NCI-H460 (cell line): Measurements from ENCODE around the gene SLC4A4. TPM values are rescaled to one million over a fixed set of nuclear protein-coding genes. Genes with fewer than 3 reads are reported as not detected.

Experiments
- DNase-seq: peaks from one replicate; pipeline ENCODE4 v3.0.0-alpha.2; 2016; ENCODE audit warnings: low read depth; ENCODE audit errors: extremely low read depth
- total RNA-seq: library from RNA; depleted of rRNA; stranded (reverse); fragments of >200 nt; shearing (Covaris generic); gene quantifications from 2 replicates; pipeline ENCODE4 v1.2.3, GENCODE V29; 2014

Gene SLC4A4
- total RNA-seq, 1 experiment from 2014 or later = 0.10 TPM

DNA sequence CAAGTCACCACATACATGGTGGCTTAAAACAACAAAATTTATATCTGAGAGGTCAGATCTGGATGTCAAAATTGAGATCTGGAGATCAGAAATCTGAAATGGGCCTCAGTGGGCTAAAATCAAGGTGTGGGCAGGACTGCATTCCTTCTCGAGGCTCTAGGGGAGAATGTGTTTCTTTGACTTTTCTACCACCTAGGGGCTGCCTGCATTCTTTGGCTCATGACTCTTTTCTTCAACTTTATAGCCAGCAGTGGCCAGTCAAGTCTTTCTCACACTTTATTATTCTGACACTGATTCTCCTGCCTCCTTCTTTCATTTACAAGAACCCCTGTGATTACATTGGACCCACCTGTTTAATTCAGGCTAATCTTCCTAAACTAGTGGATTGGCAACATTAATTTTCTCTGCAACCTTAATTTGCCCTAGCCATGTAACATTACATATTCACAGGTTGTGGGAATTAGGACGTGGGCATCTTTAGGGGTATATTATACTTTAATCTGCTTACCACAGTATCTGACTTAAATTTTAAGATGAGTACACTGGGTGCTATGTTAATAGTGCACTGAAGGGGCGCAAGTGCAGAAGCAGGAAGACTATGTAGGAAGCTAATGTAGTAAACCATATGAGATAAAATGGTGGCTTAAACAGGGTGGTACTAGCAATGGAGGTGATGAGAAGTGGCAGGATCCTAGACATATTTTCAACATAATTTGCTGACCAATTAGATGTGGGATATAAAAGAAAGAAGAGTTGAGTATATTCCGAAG, 188.0 kb downstream of the SLC4A4 start:
- DNase-seq = no peak

DNA sequence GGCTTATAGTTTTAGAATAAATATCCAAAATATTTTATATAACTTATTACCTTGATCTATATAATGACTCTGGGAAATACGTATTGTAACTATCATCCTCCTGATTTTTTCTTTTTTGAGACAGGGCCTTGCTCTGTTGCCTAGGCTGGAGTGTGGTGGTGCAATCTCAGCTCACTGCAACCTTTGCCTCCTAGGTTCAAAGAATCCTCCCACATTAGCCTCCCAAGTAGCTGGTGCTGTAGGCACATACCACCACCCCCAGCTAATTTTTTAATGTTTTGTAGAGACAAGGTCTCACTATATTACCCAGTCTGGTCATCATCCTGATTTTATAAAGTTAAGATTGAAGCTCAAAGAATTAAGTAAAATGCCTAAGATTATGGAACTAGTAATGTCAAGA, 193.6 kb downstream of the SLC4A4 start:
- DNase-seq = no peak

DNA sequence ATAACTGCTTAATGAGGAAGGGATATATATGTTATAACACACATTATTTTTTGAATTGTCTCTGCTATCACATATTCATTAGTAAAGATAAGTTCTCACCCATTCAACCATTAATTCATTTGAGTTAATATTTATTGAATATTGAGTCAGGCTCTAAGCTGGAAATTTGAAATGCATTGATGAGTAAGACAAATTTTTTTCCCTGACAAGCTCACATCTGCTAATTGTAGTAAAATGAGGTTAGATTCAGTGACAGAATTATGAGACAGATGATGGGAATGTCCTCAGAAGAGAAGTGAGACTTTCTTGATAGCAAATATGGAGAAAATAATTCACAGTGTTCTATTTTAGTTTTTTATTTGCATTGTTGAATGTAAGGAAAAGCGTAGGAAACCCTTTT, 194.3 kb downstream of the SLC4A4 start:
- DNase-seq = no peak

DNA sequence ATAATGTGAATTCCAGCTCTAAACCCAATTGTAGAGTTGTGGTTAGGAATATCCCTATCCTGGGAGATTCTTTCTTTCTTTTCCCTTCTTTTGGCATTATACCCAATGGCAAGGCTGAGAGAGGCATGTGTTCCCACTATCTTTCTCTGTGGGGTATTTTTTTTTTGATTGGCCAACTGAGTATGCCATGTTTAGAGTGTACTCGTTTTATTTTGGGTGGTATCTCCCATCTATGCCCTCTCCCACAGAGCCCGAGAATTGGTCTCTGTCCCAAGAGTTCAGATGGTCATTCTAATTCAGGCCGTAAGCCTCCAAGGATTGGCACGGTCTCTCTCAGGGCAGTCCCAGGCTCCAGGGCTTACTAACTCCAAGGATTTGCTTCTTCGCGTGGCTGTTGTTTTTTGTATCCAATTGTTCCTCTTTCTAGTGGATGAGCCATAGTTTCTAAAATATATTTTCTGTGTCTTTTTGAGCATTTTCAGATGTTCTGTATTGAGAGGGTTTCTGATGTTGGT, 198.8 kb downstream of the SLC4A4 start:
- no peak for DNase-seq

DNA sequence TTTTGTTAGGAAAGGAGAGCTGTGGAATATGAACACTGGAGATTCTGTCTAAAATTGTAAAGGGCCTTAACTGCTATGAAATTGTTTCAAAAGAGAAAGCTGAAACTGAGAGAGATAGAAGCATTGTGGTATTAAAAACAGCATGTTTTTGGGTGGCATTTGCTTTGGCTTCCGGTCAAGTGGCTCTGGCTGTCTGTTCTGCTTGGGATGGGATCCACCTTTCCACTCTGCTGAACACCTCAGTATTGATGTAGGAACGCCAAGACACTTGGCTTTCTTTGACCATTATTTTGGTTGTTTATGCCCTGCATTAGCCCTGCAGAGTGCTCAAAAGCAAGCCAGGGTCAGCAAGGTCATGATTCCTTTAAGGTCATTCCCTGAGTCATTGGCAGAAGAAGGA, 199.7 kb downstream of the SLC4A4 start:
- DNase-seq = no peak

DNA sequence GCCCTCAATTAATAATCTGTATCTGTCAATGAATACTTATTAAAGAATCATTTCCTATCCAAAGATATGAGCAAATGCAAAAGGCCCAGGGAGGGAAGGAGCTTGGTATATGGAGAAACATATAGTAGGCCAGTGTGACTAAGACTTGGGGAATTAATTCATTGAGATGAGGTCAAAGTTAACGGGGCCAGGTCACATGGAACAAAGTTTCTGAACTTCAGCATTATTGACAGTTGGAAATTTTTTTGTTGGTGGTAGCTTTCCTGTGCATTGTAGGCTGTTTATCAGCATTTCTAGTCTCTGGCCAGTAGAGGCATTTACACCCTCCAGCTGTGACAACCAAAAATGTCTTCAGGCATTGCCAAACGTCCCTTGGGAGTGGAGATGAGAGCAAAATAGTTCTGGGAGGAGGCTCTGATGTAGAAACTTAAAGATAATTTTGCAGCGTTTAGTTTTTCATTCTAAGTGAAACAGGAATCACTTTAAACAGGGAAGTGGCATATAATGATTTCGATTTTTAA, 202.0 kb downstream of the SLC4A4 start:
- no peak for DNase-seq

DNA sequence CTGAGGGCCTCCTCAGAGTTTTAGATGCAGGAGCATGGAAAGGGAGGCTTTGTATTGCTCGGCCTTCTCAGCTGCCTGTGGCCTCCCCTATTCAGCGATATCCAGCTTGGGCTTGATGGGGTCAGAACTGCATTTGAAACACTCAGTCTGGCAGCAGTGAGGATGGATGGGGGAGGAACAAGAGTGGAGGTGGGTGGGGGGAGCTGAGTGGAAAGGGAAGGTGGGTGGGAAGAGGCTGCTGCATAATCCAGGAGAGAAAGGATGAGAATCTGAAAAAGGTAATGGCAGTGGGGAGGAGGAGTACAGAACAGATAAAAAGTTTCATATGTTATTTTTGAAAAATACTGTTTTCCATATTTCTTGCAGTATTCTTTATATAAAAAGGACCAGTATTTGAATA, 202.7 kb downstream of the SLC4A4 start:
- DNase-seq = no peak

DNA sequence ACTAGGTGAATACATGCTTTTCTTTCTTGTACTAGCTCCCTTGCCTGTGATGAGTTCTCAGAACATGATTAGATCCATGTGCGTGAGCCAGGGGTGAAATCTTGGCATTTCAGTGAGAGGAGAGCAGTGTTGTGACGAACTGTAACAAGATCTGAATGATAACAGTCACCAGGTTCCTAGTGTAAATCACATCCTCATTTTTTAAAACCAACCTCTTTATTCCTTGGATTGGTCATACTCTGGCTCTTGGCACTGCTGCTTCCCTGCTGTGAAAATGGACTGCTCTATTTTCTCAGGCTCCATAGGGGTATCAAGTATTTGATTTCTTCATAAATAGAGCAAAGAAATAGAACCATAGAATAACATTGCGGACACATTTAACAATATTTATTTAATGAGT, 206.3 kb downstream of the SLC4A4 start:
- no peak for DNase-seq

DNA sequence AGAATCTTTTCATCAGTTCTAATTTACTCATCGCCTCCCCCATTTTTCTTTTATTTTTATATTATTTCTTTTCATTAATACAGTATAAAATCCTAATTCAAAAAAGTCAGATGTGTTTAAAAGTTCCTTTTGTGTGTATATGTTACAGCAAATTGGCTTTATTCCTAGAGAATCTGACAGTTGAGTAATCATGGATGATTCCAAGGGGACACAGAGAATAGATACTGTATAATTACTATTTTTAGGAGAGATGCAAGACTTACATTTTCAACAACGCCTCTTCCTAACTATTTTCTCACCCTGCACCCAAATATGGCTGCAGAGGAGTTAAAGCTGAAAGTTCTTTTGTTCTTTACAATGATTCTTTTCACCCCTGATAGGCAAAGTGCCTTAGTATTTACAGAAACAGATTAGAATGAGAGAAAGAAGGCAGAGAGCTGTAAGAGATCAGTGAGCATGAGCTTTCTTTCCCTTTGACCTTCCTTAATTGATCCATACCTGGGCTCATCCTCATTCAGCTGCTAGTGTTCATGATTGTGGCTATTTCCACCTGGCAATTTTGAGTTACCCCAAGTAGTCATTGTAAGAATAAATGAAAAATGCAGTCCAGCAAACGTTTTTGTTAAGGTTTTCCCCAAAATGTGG, 210.8 kb downstream of the SLC4A4 start:
- no peak for DNase-seq

DNA sequence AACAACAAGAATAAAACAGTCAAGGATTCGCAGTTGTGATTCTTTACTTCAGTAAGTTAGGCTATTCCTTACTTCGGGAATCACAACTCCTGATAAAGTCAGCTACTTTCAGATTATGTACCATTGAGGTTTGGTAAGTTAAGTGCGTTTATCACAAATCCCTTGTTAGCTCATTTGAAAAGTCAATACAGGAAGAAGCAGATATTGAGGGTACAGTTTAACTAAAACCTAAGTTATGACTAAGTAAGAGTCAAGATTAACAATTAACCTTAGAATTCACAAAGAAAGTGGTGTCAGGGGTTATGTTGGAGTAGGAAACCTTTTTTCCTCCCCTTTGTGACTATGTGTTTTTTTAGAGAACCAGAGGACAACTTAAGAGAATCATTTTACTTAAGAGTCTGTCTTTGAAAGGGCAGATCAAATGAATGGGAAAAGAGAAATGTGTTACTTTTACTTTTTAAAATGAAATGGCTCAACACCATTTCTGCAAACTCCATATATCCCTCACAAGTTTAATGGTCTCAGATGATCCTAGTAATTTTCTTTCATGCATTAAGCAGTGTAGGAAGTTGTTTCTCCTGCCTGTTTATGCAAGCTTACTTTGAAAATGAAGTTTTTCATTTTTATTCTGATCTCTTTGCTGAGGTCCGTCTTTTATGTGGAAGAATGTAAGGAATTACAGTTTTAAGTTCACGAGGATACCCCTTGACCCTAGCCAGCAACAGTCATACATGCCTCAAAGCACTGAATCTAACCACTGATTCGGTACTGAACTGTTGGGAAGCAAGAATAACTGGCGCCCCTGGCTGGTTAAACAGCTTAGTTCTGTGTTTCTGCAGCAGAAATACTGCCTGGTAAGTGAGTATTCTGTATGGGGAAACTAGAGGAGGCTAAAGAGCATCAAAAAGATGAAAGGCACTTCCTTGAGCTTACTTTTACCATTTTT, 211.7 kb downstream of the SLC4A4 start:
- DNase-seq = no peak

DNA sequence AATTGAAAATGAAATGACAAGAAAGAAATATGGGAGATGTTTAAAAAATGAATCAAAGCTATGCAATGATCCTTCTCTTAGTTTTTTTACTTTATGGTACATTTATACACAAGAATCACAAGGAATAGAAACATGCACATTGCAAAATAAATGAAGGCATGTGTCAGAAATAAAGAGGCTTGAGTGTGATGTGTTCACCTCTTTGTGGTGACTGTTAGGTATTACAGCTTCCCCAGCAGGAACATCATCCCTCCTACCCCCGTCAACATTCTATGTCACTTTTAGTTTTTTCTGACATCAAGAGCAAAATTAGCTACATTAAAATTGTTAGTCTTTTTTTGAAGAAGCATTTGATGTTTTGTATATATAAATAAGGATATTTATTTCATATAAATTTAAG, 214.8 kb downstream of the SLC4A4 start:
- no peak for DNase-seq

DNA sequence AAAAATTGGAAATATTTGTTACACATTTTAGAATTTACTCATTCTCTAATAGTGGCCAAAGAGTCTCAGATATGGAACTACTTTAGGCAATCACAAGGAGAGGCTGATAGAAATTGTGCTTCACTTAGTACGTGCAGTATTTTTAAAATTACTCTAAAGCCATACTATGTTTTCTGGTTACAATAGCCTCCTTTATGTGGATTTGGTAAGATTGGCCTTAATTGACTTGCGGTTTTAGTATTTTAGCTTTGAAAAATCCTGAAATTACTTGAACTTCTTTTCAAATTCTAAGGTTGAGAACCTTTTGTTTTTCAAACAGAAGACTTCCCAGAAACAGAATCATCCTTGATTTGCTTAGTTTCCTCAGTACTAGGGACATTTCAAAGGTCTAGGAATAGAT, 215.2 kb downstream of the SLC4A4 start:
- DNase-seq = no peak

DNA sequence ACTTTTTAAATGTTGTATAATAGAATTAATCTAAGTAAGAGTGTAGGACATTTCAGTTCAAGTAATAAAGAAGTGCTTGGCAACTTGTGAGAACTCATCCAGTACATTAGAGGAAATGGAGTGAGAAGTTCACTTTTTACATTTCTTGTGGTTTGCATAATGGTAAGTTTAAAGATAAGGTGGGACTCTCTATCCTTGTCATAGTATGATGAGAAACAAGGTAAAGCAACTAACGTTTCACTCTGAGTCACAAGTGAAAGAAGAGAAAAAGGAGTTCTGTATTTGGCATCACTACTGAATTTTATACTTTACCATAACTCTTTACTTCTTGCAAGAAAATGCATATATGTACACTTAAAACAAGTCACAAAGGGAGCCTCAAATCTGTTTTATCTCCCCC, 219.4 kb downstream of the SLC4A4 start:
- no peak for DNase-seq

DNA sequence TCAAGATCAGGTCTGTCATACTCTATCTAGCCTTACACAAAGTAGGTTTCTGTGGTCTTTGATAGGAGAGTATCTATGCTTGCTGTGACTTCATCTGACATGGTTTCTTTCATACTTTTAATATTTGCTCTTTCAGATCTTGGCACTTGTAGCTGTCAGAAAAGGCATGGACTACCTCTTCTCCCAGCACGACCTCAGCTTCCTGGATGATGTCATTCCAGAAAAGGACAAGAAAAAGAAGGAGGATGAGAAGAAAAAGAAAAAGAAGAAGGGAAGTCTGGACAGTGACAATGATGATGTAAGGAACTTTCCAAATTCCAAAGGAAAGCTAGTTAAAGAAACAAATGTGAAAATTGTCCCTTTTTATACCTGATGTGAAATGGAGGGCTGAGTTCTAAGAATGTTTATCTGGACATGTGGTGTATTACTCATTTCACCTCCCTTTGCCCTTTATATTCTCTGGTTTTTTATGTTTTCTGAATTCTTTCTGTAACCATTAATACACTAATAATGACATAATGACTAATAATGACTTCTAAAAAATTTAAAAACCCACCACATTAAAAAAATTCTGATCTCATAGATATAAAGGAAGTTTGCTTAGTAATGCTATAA, 221.2 kb downstream of the SLC4A4 start:
- no peak for DNase-seq

DNA sequence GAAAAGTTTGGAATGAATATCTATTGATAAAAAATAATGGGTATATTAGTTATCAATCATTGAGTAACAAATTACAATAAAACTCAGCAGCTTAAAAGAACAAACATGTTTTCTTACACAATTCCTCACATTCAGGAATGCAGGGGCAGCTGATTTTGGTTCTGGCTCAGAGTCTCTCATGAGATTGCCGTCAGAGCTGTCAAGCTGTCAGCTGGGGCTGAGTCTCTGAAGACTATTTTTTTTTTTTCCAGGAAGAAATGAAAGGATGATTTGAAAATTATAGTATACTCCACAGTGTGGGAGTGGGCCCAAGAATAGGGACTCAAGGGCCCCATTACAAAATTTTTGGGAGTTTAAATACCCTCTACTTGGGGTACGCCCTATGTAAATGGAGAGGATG, 226.0 kb downstream of the SLC4A4 start:
- DNase-seq = no peak

DNA sequence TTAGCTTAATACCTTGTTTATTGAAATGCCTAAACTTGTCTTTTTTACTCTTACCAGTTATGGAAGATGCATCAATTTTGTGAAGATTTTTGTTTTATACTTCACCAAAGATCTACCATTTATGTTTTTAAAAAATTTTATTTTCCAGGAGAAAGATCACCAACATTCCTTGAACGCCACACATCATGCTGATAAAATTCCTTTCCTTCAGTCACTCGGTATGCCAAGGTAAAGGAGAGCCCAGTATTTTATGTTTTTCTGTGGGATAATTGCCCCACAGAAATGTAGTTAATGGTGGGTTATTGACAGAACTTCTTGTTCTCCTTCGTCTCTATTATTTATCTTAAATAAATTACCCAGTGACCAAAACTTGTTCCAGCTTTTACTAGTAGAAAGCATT, 228.0 kb downstream of the SLC4A4 start:
- DNase-seq = no peak

DNA sequence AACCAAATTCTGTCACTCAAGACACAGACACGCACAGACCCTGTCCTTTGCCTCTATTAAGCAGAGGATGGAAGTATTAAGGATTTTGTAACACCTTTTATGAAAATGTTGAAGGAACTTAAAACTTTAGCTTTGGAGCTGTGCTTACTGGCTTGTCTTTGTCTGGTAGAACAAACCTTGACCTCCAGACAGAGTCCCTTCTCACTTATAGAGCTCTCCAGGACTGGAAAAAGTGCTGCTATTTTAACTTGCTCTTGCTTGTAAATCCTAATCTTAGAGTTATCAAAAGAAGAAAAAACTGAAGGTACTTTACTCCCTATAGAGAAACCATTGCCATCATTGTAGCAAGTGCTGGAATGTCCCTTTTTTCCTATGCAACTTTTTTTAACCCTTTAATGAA, 229.3 kb downstream of the SLC4A4 start:
- DNase-seq = no peak

DNA sequence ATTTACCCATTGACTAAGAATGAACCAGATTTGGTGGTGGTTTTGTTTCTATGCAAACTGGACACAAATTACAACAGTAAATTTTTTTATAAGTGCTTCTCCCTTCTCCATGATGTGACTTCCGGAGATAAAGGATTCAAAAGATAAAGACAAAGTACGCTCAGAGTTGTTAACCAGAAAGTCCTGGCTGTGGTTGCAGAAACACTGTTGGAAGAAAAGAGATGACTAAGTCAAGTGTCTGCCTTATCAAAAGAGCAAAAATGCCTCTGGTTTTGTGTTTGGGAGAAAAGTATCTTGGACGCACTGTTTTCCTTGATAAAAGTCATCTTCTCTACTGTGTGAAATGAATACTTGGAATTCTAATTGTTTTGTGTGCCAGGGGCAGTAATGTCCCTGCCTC, 231.7 kb downstream of the SLC4A4 start:
- no peak for DNase-seq

DNA sequence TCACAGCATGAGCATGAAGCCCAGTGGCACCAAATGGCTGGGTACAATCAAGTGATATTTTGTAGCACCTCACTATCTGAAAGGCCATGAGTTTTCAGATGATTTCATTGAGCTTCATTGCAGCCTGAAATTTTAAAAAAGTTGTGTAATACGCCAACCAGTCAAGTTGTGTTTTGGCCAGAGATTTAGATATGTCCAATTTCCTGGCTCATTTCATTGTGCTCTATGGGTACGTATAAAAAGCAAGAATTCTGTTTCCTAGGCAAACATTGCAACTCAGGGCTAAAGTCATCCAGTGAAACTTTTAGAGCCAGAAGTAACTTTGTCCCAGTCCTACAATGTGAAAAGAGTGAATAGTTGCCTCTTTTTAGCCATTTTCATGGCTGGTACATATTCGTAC, 232.5 kb downstream of the SLC4A4 start:
- DNase-seq = no peak

DNA sequence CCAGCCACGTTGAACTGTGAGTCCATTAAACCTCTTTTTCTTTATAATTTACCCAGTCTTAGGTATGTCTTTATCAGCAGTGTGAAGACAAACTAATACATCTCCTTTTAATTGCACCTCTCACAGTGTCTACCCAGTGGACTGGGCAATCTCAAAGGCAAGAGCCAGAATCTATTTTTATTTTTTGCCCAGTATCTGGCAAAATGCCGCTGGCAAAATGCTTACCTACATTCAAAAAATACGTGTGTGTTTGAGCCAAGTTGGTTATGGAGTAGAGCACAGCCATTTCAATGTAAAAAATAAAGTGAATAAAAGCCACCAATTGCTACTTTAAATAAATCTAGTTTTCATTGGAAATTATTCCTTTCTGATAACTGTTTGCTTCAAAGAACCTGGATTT, 245.2 kb downstream of the SLC4A4 start:
- DNase-seq = no peak

DNA sequence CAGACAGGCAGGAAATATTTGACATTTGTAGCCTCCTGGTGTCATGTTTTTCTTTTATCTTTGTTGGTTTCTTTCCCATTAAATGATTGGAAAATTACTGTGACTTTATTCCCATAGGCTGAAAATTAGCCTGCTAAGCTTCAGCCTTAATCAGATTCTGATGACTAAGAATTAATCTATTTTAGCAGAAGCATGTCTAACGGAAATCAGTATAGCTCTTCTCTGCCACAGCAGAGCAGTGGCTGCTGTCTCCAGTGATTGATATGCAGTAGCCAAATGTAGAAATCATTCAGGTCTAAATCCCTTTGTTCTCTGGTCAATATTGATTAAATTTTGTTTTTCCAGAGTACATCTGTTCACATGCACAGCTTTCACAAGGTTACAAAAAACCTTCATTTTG, 245.8 kb downstream of the SLC4A4 start:
- no peak for DNase-seq
